HepG2 (cell line): ENCODE data around the gene CYLD. TPM values are rescaled to one million over a fixed set of nuclear protein-coding genes. Genes with fewer than 3 reads are reported as not detected.

Source experiments
- ADNP ChIP-seq: sonication (generic); formaldehyde crosslinking; IDR thresholded peaks from 2 replicates; pipeline ENCODE4 v1.4.0; 2020; ENCODE audit warnings: missing genetic modification reagents
- ARNT ChIP-seq: fragments of 450-650 bp; IDR thresholded peaks from 2 replicates; pipeline ENCODE4 v1.6.1; 2017
- DNMT3B ChIP-seq: conservative IDR thresholded peaks from 2 replicates; pipeline ENCODE4 v1.6.1; 2016; ENCODE audit warnings: missing biosample characterization, control low read depth
- ERF ChIP-seq: IDR thresholded peaks from 2 replicates; pipeline ENCODE4 v1.6.1; 2018; ENCODE audit warnings: missing biosample characterization, missing genetic modification reagents
- GATA4 ChIP-seq: sonication (generic); IDR thresholded peaks from 2 replicates; pipeline ENCODE4 v1.6.1; 2016; ENCODE audit warnings: antibody characterized with exemption, low read depth, borderline replicate concordance
- HOXA3 ChIP-seq: sonication (generic); formaldehyde crosslinking; IDR thresholded peaks from 2 replicates; pipeline ENCODE4 v1.5.0; 2020; ENCODE audit warnings: missing genetic modification reagents
- KAT2B ChIP-seq: fragments of 150-350 bp; IDR thresholded peaks from 2 replicates; pipeline ENCODE4 v1.6.1; 2014; ENCODE audit warnings: low read depth, low read length, borderline replicate concordance
- KDM1A ChIP-seq: IDR thresholded peaks from 2 replicates; pipeline ENCODE4 v1.6.1; 2016; ENCODE audit warnings: missing compliant biosample characterization
- MAFF ChIP-seq: IDR thresholded peaks from 2 replicates; pipeline ENCODE4 v1.6.1; 2011; ENCODE audit warnings: low read depth, low read length, improper control_type of control experiment
- NCOR1 ChIP-seq: fragments of 200-600 bp; sonication (generic); IDR thresholded peaks from 2 replicates; pipeline ENCODE4 v1.7.0; 2017; ENCODE audit warnings: antibody characterized with exemption, low read length, borderline replicate concordance
- NR3C1 ChIP-seq: sonication (generic); formaldehyde crosslinking; IDR thresholded peaks from 2 replicates; pipeline ENCODE4 v1.4.0; 2020; ENCODE audit warnings: missing genetic modification reagents
- SETDB1 ChIP-seq: sonication (generic); formaldehyde crosslinking; IDR thresholded peaks from 2 replicates; pipeline ENCODE4 v1.5.1; 2020; ENCODE audit warnings: missing genetic modification reagents, mild to moderate bottlenecking, borderline replicate concordance
- SOX13 ChIP-seq, 3 experiments: fragments of 450-650 bp in 1 of 3; sonication (generic) in 1 of 3; formaldehyde crosslinking in 1 of 3; IDR thresholded peaks in 2 of 3; conservative IDR thresholded peaks in 1 of 3; 2 replicates each; pipeline versions ENCODE4 v1.5.0 to v1.6.1; 2016 to 2020; ENCODE audit warnings: antibody characterized with exemption in 1 of 3, mild to moderate bottlenecking in 1 of 3, missing compliant biosample characterization in 1 of 3, missing genetic modification reagents in 1 of 3, moderate library complexity in 1 of 3
- ZNF10 ChIP-seq: sonication (generic); formaldehyde crosslinking; IDR thresholded peaks from 2 replicates; pipeline ENCODE4 v1.4.0; 2020; ENCODE audit warnings: mild to moderate bottlenecking, low read depth, missing genetic modification reagents, borderline replicate concordance
- ZNF317 ChIP-seq: sonication (generic); formaldehyde crosslinking; IDR thresholded peaks from 2 replicates; pipeline ENCODE4 v1.5.0; 2020; ENCODE audit warnings: mild to moderate bottlenecking, missing genetic modification reagents
- ZNF431 ChIP-seq: sonication (generic); formaldehyde crosslinking; IDR thresholded peaks from 2 replicates; pipeline ENCODE4 v1.9.0; 2022; ENCODE audit warnings: missing genetic modification reagents, low read depth, mild to moderate bottlenecking, borderline replicate concordance
- ZNF552 ChIP-seq: sonication (generic); formaldehyde crosslinking; IDR thresholded peaks from 2 replicates; pipeline ENCODE4 v1.9.0; 2022; ENCODE audit warnings: missing genetic modification reagents, mild to moderate bottlenecking, borderline replicate concordance
- ZNF558 ChIP-seq: sonication (generic); formaldehyde crosslinking; IDR thresholded peaks from 2 replicates; pipeline ENCODE4 v1.9.0; 2022; ENCODE audit warnings: mild to moderate bottlenecking, missing genetic modification reagents, borderline replicate concordance
- ZNF629 ChIP-seq: sonication (generic); formaldehyde crosslinking; conservative IDR thresholded peaks from 2 replicates; pipeline ENCODE4 v1.5.0; 2020; ENCODE audit warnings: missing genetic modification reagents
- polyA plus RNA-seq, 8 experiments: library from polyadenylated mRNA; depleted of rRNA in 3 of 8; stranded (reverse) in 7 of 8; unstranded in 1 of 8; fragments of >200 nt; fragmentation: Illumina TruSeq in 4 of 8; extraction: Trizol in 4 of 8; gene quantifications; 2 replicates each; pipeline versions ENCODE4 v1.2.1 to v1.2.3, GENCODE V29; 2011 to 2016; ENCODE audit warnings: low read depth in 4 of 8, missing spikeins in 1 of 8, mixed read lengths in 1 of 8; ENCODE audit not compliant: insufficient read depth in 1 of 8
- total RNA-seq, 5 experiments: library from RNA; depleted of rRNA; stranded (reverse); fragments of >200 nt; fragmentation: Illumina TruSeq; extraction: Trizol; gene quantifications; 2 replicates each; pipeline ENCODE4 v1.2.3, GENCODE V29; 2016; ENCODE audit warnings: low read depth in 1 of 5
- TF ChIP-seq, protein P1 (sequence below): sonication (generic); formaldehyde crosslinking; IDR thresholded peaks from 2 replicates; pipeline ENCODE4 v1.5.0; 2020; ENCODE audit warnings: mild to moderate bottlenecking, missing genetic modification reagents, moderate library complexity
- TF ChIP-seq, protein P2 (sequence below): IDR thresholded peaks from 2 replicates; pipeline ENCODE4 v1.6.1; 2016; ENCODE audit warnings: low read depth, borderline replicate concordance
- TF ChIP-seq, protein P3 (sequence below): sonication (generic); formaldehyde crosslinking; IDR thresholded peaks from 2 replicates; pipeline ENCODE4 v1.8.1; 2023; ENCODE audit warnings: mild to moderate bottlenecking, missing genetic modification reagents
- TF ChIP-seq, protein P4 (sequence below): sonication (generic); formaldehyde crosslinking; IDR thresholded peaks from 2 replicates; pipeline ENCODE4 v1.5.0; 2020; ENCODE audit warnings: mild to moderate bottlenecking, missing genetic modification reagents

Gene CYLD
- total and polyA plus RNA-seq, 2 of the 13 experiments (the other 11 are each of a cell fraction or from before 2014, with no cell fraction given), result 6.1 to 11.4 TPM

DNA sequence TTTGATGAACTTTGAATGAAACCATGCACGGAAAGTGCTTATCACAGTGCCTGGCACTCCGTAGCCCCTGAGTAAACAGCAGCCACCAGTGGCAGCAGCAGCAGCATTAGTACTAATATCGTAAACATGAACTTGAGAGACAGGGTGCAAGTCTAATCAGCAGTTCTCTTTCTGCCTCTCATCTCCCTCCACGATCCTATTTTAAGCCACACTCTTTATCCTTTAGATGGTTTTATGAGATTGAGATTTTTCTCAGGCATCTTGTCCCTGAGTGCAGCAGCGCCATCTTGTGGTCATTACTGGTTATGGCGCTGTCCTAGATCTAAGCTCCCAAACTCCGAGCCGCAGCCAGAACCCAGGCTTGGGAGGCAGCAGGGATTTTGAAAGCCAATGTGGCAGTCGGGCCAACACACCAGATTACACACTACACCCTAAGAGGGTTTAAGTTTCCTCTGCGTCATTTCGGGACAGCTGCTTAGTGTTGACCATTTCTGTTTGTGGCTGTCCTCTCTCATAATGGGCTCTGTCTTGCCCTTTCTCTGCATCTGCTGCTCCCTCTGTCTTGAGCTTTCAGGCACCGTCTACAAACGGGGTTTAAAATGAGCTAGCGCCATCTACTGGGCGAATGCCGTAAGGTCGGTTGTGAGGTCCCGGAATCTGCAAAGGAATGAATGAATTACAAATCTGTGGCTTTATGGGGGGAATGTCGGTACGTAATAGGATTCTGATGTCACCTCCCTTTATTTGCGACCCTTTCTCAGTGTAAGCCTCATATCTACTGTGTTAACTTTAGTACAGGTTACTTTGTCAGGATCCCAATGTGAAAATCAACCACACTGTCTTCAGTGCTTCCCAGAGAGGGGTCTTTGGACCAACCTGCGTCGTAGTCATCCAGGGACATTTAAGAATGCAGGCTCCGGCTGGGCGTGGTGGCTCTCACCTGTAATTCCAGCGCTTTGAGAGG is 64.5 kb downstream of the CYLD start (continued):
- no peak for TF ChIP-seq SETDB1 (CRISPR knock-in tag)
- TF ChIP-seq, protein P1, sequence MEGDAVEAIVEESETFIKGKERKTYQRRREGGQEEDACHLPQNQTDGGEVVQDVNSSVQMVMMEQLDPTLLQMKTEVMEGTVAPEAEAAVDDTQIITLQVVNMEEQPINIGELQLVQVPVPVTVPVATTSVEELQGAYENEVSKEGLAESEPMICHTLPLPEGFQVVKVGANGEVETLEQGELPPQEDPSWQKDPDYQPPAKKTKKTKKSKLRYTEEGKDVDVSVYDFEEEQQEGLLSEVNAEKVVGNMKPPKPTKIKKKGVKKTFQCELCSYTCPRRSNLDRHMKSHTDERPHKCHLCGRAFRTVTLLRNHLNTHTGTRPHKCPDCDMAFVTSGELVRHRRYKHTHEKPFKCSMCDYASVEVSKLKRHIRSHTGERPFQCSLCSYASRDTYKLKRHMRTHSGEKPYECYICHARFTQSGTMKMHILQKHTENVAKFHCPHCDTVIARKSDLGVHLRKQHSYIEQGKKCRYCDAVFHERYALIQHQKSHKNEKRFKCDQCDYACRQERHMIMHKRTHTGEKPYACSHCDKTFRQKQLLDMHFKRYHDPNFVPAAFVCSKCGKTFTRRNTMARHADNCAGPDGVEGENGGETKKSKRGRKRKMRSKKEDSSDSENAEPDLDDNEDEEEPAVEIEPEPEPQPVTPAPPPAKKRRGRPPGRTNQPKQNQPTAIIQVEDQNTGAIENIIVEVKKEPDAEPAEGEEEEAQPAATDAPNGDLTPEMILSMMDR (CRISPR knock-in tag), result peak; percentile 87
- TF ChIP-seq NCOR1, result no peak
- TF ChIP-seq DNMT3B (CRISPR knock-in tag), result 0 out of 2 replicates have a peak, but pooled peaks have one; percentile 5
- no peak for TF ChIP-seq KDM1A (CRISPR knock-in tag)
- TF ChIP-seq HOXA3 (CRISPR knock-in tag), result peak; percentile 61
- no peak for TF ChIP-seq SOX13 (IDR thresholded peaks at IDR 0.05)
- no peak for TF ChIP-seq SOX13 (CRISPR knock-in tag; conservative IDR thresholded peaks at IDR 0.05 in 1 of 2, IDR thresholded peaks at IDR 0.05 in 1 of 2)
- no peak for TF ChIP-seq GATA4
- TF ChIP-seq ERF (CRISPR knock-in tag), result 0 out of 2 replicates have a peak, but pooled peaks have one; percentile 38
- no peak for TF ChIP-seq ARNT
- TF ChIP-seq ZNF552 (CRISPR knock-in tag), result no peak
- TF ChIP-seq, protein P2, sequence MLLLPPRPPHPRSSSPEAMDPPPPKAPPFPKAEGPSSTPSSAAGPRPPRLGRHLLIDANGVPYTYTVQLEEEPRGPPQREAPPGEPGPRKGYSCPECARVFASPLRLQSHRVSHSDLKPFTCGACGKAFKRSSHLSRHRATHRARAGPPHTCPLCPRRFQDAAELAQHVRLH (CRISPR knock-in tag), result peak; percentile 18; the same call in 1 of the 2 replicates
- no peak for TF ChIP-seq ZNF10
- TF ChIP-seq, protein P3, sequence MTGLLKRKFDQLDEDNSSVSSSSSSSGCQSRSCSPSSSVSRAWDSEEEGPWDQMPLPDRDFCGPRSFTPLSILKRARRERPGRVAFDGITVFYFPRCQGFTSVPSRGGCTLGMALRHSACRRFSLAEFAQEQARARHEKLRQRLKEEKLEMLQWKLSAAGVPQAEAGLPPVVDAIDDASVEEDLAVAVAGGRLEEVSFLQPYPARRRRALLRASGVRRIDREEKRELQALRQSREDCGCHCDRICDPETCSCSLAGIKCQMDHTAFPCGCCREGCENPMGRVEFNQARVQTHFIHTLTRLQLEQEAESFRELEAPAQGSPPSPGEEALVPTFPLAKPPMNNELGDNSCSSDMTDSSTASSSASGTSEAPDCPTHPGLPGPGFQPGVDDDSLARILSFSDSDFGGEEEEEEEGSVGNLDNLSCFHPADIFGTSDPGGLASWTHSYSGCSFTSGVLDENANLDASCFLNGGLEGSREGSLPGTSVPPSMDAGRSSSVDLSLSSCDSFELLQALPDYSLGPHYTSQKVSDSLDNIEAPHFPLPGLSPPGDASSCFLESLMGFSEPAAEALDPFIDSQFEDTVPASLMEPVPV, result peak; percentile 80; the same call in 1 of the 2 replicates
- TF ChIP-seq NR3C1 (CRISPR knock-in tag), result no peak
- TF ChIP-seq ZNF431 (CRISPR knock-in tag), result no peak
- 0 out of 2 replicates have a peak, but pooled peaks have one; percentile 1 for TF ChIP-seq MAFF
- TF ChIP-seq ZNF317, result peak; percentile 68; the same call in 1 of the 2 replicates
- no peak for TF ChIP-seq KAT2B
- 0 out of 2 replicates have a peak, but pooled peaks have one; percentile 26 for TF ChIP-seq ZNF629 (CRISPR knock-in tag)
- TF ChIP-seq ADNP (CRISPR knock-in tag), result no peak
- TF ChIP-seq, protein P4, sequence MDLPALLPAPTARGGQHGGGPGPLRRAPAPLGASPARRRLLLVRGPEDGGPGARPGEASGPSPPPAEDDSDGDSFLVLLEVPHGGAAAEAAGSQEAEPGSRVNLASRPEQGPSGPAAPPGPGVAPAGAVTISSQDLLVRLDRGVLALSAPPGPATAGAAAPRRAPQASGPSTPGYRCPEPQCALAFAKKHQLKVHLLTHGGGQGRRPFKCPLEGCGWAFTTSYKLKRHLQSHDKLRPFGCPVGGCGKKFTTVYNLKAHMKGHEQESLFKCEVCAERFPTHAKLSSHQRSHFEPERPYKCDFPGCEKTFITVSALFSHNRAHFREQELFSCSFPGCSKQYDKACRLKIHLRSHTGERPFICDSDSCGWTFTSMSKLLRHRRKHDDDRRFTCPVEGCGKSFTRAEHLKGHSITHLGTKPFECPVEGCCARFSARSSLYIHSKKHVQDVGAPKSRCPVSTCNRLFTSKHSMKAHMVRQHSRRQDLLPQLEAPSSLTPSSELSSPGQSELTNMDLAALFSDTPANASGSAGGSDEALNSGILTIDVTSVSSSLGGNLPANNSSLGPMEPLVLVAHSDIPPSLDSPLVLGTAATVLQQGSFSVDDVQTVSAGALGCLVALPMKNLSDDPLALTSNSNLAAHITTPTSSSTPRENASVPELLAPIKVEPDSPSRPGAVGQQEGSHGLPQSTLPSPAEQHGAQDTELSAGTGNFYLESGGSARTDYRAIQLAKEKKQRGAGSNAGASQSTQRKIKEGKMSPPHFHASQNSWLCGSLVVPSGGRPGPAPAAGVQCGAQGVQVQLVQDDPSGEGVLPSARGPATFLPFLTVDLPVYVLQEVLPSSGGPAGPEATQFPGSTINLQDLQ (CRISPR knock-in tag), result no peak
- TF ChIP-seq ZNF558, result no peak
